Middle frontal gyrus (tissue), 1 donor: ENCODE data around the gene GPC4.

Source experiments
- DNase-seq: peaks from one replicate; pipeline ENCODE4 v3.0.0-alpha.2; 2015; ENCODE audit warnings: low spot score; ENCODE audit errors: extremely low spot score

GPC4 gene

DNA sequence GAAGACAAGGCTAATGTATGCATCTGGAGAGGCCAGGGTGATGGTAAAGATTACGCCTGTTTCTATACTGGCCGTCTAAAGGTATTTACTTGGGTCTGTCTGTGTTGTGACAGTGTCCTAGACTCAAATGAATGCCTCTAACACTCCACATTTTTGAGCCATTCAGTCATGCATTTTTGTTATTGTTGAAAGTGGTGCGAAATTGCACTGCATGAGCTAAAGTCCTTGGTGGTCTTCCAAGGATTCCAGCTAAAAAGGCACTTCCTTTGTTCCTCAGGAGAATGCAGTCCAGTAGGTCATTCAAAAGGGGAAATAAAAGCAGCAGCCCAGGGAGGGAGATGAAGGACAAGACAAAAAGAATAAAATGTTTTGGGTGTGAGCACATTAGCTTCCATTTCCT is 3.0 kb downstream of the GPC4 start:
- DNase-seq = no peak

GRCh38 chrX:133410550-133410949 is 4.7 kb downstream of the GPC4 start:
- DNase-seq = no peak

GRCh38 chrX:133405498-133406185 is 9.6 kb downstream of the GPC4 start:
- no peak for DNase-seq

- no peak for DNase-seq
Measured at GRCh38 chrX:133403984-133404383, 11.3 kb downstream of the GPC4 start.

DNA sequence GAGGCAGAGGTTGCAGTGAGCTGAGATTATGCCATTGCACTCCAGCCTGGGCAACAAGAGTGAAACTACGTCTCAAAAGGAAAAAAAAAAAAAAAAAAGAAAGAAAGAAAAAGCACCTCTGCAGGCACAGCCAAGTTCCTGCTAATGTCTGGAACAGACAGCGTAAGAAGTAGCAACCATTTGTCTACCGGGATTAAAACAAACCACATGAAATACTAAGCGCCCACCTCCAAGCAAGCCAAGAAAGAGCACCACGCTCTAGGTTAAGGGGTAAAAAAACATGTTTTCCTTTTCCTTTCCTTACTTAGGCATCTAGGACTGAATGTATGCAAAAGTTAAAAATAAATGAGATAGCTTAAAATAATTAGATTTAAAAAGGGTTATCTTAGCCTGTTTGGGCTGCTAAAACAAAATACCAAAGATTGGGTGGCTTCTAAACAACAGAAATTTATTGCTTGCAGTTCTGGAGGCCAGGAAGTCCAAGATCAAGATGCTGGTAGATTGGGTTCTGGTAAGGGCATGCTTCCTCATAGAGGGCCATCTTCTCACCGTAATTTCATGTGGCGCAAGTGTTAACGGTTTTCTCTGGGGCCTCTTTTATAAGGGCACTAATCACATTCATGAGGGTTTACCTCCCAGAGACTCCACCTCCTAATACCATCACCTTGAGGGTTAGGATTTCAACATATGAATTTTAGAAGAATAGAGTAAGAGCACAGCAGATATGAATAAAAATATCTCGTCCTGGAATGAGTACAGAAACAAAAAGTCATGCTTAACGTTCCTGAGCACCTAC is 12.3 kb downstream of the GPC4 start:
- no peak for DNase-seq

GRCh38 chrX:133402042-133402453 is 13.2 kb downstream of the GPC4 start:
- no peak for DNase-seq

DNA sequence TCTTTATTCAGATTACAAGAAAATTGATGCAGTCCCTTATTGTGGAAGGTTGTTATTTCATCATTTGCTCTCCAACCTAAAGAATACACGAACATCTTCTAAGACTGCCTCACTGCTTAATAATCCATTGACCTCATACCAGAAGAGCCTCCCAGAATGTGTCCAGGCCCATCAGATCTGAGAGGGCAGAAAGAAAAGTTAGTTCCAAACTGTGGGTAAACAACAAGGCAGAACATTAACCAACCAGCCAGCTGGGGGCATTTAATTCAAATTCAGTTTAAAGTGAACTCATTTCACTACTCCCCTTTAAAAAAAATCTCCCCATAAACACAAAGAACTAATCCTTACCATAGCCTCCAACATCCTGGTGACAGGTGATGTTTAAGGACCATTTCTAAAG is 13.8 kb downstream of the GPC4 start:
- DNase-seq = no peak

- DNase-seq = no peak
Measured at GRCh38 chrX:133399411-133399810, 15.9 kb downstream of the GPC4 start.

- no peak for DNase-seq
Measured at GRCh38 chrX:133394765-133395164, 20.5 kb downstream of the GPC4 start.

GRCh38 chrX:133392671-133393070 is 22.6 kb downstream of the GPC4 start:
- no peak for DNase-seq

- DNase-seq = no peak
Measured at GRCh38 chrX:133391111-133391510, 24.2 kb downstream of the GPC4 start.

GRCh38 chrX:133390676-133391075 is 24.6 kb downstream of the GPC4 start:
- DNase-seq = no peak

DNA sequence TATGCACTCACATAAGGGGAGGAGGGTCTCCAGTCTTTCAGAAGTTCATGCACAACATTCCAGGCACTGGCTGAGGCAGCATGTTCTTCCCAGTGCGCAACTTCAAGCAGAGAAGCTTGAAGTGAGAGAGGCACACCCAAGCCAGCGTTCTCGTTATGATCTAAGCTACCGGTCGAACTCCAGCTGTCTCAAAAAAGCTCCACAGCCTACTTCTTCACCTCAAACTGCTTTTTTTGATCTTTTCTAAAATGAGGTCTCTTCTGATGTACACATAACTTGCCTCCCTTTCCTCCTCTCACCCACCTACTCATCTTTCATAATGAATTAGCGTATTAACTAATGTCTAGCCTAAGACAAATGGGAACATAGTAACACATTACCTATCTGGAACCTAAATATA is 25.3 kb downstream of the GPC4 start:
- no peak for DNase-seq

GRCh38 chrX:133384454-133384853 is 30.8 kb downstream of the GPC4 start:
- DNase-seq = no peak

DNA sequence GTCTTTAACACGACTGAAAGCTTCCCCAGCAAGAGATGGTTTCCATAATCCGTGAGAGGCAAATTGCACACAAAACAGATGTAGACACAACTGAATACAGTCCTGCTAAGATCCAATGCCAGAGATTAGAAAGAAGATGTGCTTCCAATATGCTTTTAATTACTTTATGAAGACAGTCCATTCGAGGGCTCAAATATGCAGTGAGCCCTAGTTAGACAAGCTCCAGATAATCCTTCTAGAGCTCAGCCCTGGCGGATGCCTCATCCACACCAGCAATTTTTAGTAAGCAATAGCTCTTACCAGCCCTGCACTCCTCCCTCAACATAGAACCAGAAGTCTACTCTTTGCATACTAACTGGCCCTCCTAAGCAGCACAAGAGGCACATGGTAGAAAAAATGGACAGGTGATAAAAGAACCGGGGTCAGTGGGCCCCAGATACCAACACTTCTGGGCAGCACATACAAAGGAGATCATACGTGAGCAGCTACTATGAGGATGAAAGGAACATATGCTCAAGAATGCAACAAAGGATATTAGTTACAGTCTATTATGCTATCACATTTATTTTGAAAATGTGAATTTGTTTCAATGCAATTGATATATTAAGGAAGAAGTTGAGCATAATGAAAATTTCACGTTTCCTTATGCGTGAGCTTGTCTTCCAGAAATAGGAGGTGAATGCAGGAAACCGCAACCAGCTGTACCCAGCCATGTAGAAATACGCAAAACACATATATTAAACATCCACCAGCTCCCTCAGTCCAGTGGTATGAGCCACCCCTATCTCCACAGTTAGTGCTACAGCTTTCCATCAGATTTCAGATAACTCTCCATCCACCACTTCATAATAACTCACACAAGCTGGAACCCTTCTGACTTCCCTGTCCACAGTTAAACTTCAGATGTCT is 34.3 kb downstream of the GPC4 start:
- no peak for DNase-seq

DNA sequence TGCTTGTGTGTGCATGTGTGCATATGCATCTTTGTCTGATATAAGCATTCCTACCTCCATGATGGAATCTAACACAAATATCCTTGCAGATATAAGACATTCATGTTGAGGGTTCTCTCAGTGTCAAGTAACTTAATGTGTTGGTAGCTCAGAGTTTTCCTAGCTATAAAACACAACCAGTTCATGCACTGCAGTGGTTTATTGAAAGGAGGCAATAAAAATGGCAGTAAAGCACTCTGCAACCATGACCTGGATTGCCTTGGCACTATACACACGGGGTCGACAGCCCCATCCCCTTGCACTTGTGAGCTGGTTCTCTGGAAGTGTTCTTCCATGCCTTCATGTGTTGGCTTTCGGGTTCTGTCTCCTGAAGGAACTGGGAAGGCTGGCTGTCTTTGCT is 38.9 kb downstream of the GPC4 start:
- no peak for DNase-seq

DNA sequence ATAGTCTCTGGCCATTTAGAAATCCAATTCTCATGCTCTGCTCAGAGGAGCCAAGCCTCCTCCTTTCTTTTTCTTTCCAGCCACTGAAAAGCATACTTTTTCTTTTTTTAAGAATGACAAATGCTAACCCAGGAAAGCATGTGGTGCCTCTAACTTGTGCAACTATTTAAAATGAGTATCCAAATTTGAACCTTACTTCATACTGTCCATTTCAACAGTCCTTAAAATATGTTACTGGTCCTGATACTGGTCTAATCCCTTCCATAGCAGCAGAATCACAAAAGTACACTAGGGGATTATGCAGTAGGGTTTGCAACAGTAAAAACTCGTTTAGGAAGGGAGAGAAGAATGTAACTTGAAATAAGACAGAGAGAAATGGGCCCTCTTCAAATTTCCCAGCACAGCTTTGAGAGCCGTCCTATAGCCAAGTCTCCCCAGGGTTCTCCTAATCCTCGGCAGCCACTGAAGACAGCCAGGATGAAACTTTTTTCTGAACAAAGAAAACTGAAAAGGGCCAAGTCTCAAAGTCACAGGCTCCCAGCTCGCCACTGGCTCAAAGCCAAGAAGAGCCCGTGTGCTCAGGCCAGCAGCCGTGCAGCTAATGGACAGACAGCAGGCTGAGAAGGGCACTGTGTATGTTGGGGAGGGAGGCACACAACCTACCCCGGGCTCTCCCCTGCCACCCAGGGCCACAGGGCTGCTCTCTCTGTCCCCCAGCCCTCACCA is 39.5 kb downstream of the GPC4 start:
- DNase-seq = no peak

DNA sequence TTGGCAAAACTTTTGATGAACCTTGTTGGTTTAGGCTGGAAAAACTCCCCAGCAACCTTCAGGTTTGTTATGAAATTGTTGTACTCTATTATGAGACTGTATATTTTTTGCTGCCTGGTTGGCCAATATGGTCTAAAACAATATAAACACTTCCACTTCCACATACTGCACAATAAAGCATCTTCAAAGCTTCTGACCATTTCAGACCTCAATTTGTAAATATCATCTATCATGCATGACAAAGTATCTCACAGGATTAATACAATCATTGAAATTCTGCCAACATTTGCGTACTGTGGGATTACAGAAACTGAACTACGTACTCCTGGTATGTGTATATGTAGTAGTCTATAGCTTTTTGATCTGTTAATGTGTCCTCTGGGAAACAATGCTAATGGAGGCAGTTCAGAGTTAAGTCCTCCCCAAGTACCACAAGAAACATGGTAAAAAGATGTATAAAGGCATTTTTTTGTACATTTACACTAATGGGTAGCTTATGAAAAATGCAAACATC is 40.4 kb downstream of the GPC4 start:
- no peak for DNase-seq

DNA sequence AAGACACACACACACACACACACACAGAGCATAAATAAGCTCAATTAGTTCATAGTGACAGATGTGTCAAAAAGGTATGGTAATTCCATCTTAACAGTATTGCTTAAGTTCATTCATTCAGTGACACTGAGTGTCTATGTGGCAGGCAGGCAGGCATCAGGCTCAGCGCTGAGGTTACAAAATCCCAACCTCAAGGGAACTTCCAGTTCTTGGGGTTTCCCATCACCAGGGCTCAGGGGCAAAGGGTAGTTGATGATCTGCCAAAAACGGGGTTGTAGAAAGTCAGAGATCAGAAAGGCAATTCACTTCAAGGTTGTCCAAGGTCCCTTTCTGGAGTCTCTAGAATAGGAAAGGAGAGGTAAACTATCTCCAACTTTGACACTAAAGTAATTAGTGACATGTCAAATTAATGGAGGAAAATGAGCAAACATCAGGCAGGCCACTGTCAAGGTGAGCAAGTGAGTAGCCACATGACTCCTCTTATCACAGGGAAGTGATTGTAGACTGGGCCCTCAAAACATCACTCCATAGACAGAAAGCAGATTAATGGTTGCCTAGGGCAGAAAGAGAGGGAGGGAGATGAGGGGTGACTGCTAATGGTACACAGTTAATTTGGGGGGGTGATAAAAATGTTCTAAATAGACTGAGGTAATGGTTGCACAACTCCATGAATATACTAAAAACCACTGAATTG is 41.8 kb downstream of the GPC4 start:
- DNase-seq = no peak

GRCh38 chrX:133370696-133371275 is 44.5 kb downstream of the GPC4 start:
- no peak for DNase-seq
